ENCODE measurements around the gene PIMREG. TPM values are rescaled to one million over a fixed set of nuclear protein-coding genes. Genes with fewer than 3 reads are reported as not detected.

Gene PIMREG
- total and polyA plus RNA-seq, 3 donors from 2014 or later = 0.73 to 1.8 (median 1.3) TPM

GRCh38 chr17:6498901-6499540 is 54.8 kb downstream of the PIMREG start:
- H3K4me3 ChIP-seq = no peak overlapping the region
- WGBS, 2 donors = 84 to 93% methylated on average over 9 to 10 of the region's 10 CpGs
- H3K9me3 ChIP-seq = no peaks in the 10 kb centered on the region
- no peak for DNase-seq
- H3K4me1 ChIP-seq = peaks cover 11% of the 10 kb centered on the region
- intact Hi-C loops (cut with DNase I; ENCODE audit: low total_unique reads) = no loop called here
- H3K27ac ChIP-seq = no peak overlapping the region
- no peaks in the 10 kb centered on the region for H3K36me3 ChIP-seq (ENCODE audit: low read depth, missing control alignments)
- TF ChIP-seq CTCF (IDR thresholded peaks at IDR 0.05) (no peak), POLR2A (IDR thresholded peaks at IDR 0.05) (no peak)
- H3K27me3 ChIP-seq = no peaks in the 10 kb centered on the region

Other genes starting within 250 kb of the PIMREG start
- 1 to 10 TPM in 1 of 2 donors, under 1 TPM in 1; 0.37 to 1.0 TPM for gene AIPL1, start 9.3 kb upstream of the PIMREG start, total RNA-seq
- 0.49 TPM for gene AIPL1, start 9.3 kb upstream of the PIMREG start, polyA plus RNA-seq (ENCODE audit: insufficient read depth, low read depth, low replicate concordance)
- gene PITPNM3, start 112.1 kb downstream of the PIMREG start, total RNA-seq = 1 to 10 TPM; 6.7 to 7.3 TPM
- gene PITPNM3, start 112.1 kb downstream of the PIMREG start, polyA plus RNA-seq (ENCODE audit: insufficient read depth, low read depth, low replicate concordance) = 6.3 TPM
- gene KIAA0753, start 196.3 kb downstream of the PIMREG start, total RNA-seq = 10 to 100 TPM; 43.9 to 59.8 TPM
- 44.7 TPM for gene KIAA0753, start 196.3 kb downstream of the PIMREG start, polyA plus RNA-seq (ENCODE audit: insufficient read depth, low read depth, low replicate concordance)
- 100 to 1,000 TPM; 119 TPM for gene TXNDC17, start 196.6 kb downstream of the PIMREG start, total RNA-seq
- 101 TPM for gene TXNDC17, start 196.6 kb downstream of the PIMREG start, polyA plus RNA-seq (ENCODE audit: insufficient read depth, low read depth, low replicate concordance)
- gene MED31, start 207.2 kb downstream of the PIMREG start, total RNA-seq = 10 to 100 TPM; 14.9 to 19.3 TPM
- gene MED31, start 207.2 kb downstream of the PIMREG start, polyA plus RNA-seq (ENCODE audit: insufficient read depth, low read depth, low replicate concordance) = 31.3 TPM
- gene C17orf100, start 207.3 kb downstream of the PIMREG start, total RNA-seq = 10 to 100 TPM in 1 of 2 donors, 1 to 10 TPM in 1; 6.9 to 10.3 TPM
- gene C17orf100, start 207.3 kb downstream of the PIMREG start, polyA plus RNA-seq (ENCODE audit: insufficient read depth, low read depth, low replicate concordance) = 12.4 TPM